Thoracic aorta (tissue), 2 donors: ENCODE measurements around the gene CYP4V2. TPM values are rescaled to one million over a fixed set of nuclear protein-coding genes. Genes with fewer than 3 reads are reported as not detected.

Source experiments
- ATAC-seq: fragments of 150-250 bp; one replicate; pipeline ENCODE4 v1.8.0; 2017; ENCODE audit warnings: low read depth; ENCODE audit not compliant: insufficient number of reproducible peaks, low FRiP score
- DNase-seq: peaks from one replicate; pipeline ENCODE4 v3.0.0-alpha.2; 2020; ENCODE audit warnings: low spot score
- H3K27ac ChIP-seq, 2 donors: fragments of 200-600 bp; sonication (generic); 1 replicate in 1 of 2; 2 replicates in 1 of 2; pipeline ENCODE4 v1.5.1; 2016; ENCODE audit warnings: mild to moderate bottlenecking in 2 of 2, moderate library complexity in 2 of 2
- H3K27me3 ChIP-seq: fragments of 200-600 bp; sonication (generic); replicated peaks from 2 replicates; pipeline ENCODE4 v1.6.0; 2016; ENCODE audit warnings: mild to moderate bottlenecking; ENCODE audit not compliant: insufficient read depth
- H3K36me3 ChIP-seq: fragments of 200-600 bp; sonication (generic); one replicate; pipeline ENCODE4 v1.5.1; 2016
- H3K4me1 ChIP-seq, 2 donors: fragments of 200-600 bp; sonication (generic); 1 replicate in 1 of 2; 2 replicates in 1 of 2; pipeline versions ENCODE4 v1.5.1 to v1.6.0; 2016; ENCODE audit warnings: low read depth in 2 of 2, mild to moderate bottlenecking in 1 of 2; ENCODE audit not compliant: control insufficient read depth in 1 of 2
- H3K4me3 ChIP-seq: fragments of 200-600 bp; sonication (generic); 2 replicates; pipeline ENCODE4 v1.5.1; 2016; ENCODE audit warnings: mild to moderate bottlenecking
- H3K9me3 ChIP-seq: fragments of 200-600 bp; sonication (generic); 2 replicates; pipeline ENCODE4 v1.5.1; 2016
- CTCF ChIP-seq: fragments of 200-600 bp; sonication (generic); IDR thresholded peaks from one replicate; pipeline ENCODE4 v1.5.1; 2019; ENCODE audit warnings: antibody characterized with exemption
- total RNA-seq, 2 donors: library from RNA; depleted of rRNA; stranded (reverse); fragments of >200 nt; gene quantifications; one replicate each; pipeline versions ENCODE4 v1.1.0 to v1.2.3, GENCODE V29; 2016

The CYP4V2 gene
- total RNA-seq, 2 donors from 2014 or later, result 41.8 to 61.2 TPM

- no peak for DNase-seq
Measured at GRCh38 chr4:186260117-186260503, 68.7 kb downstream of the CYP4V2 start.

More at GRCh38 chr4:186260117-186260503, 68.7 kb downstream of the CYP4V2 start:
- H3K9me3 ChIP-seq, result no peaks in the 10 kb centered on the region
- no peak overlapping the region for H3K27ac ChIP-seq
- ATAC-seq, result no peak
- no peaks in the 10 kb centered on the region for H3K4me1 ChIP-seq
- no peaks in the 10 kb centered on the region for H3K27me3 ChIP-seq
- H3K36me3 ChIP-seq, result no peaks in the 10 kb centered on the region
- H3K4me3 ChIP-seq, result no peak overlapping the region
- no peak for TF ChIP-seq CTCF

Other genes with a start within 250 kb of the CYP4V2 start
- gene TLR3, start 122.4 kb upstream of the CYP4V2 start, total RNA-seq, result 1 to 10 TPM; 3.5 to 5.7 TPM
- 10 to 100 TPM in 1 of 2 donors, 1 to 10 TPM in 1; 9.9 to 12.8 TPM for gene FAM149A, start 86.9 kb upstream of the CYP4V2 start, total RNA-seq
- 1 to 10 TPM; 1.6 to 2.6 TPM for gene KLKB1, start 35.9 kb downstream of the CYP4V2 start, total RNA-seq
- not detected for gene F11, start 74.6 kb downstream of the CYP4V2 start, total RNA-seq